ENCODE results near the gene SLC38A3.

Gene SLC38A3

DNA sequence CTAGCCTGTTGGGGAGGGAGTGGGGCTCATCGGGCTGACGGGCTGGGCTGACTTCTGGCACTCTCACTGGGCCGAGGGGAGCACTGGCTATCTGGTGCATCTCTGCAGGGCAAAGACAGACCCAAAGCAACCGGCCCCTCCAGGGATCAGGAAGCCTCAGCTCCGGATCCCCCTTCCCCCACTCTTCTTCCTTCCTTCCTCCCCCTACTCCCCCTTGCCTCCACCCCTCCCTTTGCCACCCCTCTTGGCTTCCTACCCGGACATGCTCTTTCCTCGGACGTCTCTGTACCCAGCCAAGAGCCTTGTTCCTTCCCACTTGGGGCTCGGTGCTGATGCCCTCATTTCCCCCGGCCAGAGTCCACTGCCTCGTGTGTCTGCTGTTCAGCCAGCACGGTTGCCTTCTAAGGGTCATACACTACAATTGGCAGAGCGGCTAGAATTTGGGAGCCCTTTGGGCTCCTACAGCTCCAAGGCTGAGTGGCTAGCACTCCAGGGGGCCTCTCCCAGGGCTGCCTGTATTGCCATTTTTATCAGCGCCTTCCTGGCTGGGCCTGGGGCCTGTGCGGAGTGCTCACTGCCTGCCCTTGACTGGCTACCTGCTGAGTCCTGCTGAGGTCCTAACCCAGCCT lies 39.0 kb upstream of the SLC38A3 start:
- H3K27ac Mint-ChIP-seq, result no peak overlapping the region
- H3K4me3 Mint-ChIP-seq, result no peak overlapping the region
- H3K36me3 Mint-ChIP-seq (ENCODE audit: low read depth), result no peaks in the 10 kb centered on the region
- H3K27me3 Mint-ChIP-seq, result no peaks in the 10 kb centered on the region
- no peaks in the 10 kb centered on the region for H3K9me3 Mint-ChIP-seq
- no peaks in the 10 kb centered on the region for H3K4me1 Mint-ChIP-seq (ENCODE audit: low read depth)

DNA sequence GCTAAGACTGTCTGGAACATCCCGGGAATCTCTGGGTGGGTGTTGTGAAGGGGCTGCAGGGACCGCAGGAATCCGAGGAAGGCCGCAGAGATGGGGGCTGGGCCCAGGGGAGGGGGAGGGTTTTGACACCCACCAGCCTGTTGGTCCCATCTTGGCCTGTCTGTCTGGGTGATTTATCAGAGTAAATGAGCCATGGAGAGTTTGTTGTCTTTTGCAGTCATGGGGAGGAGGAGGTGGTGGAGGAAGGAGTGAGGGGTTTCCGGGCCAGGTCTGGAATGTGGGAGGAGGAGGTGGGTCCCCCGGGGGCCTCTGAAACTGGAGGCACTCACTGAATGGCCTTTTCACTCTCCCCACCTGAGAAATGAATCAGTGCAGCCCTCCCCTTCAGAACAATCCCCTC lies 38.5 kb upstream of the SLC38A3 start:
- H3K4me3 Mint-ChIP-seq, result no peak overlapping the region
- H3K27me3 Mint-ChIP-seq, result no peaks in the 10 kb centered on the region
- H3K36me3 Mint-ChIP-seq (ENCODE audit: low read depth), result no peaks in the 10 kb centered on the region
- no peak overlapping the region for H3K27ac Mint-ChIP-seq
- no peaks in the 10 kb centered on the region for H3K4me1 Mint-ChIP-seq (ENCODE audit: low read depth)
- no peaks in the 10 kb centered on the region for H3K9me3 Mint-ChIP-seq

- H3K27me3 Mint-ChIP-seq, result no peaks in the 10 kb centered on the region
- no peaks in the 10 kb centered on the region for H3K9me3 Mint-ChIP-seq
- H3K4me3 Mint-ChIP-seq, result no peak overlapping the region
Measured at GRCh38 chr3:50167069-50167840, 37.8 kb upstream of the SLC38A3 start.

GRCh38 chr3:50167841-50168209 lies 37.2 kb upstream of the SLC38A3 start:
- Mint-ChIP-seq H3K4me3 (no peak overlapping the region), H3K27me3 (no peaks in the 10 kb centered on the region), H3K9me3 (no peaks in the 10 kb centered on the region), H3K36me3 (ENCODE audit: low read depth) (no peaks in the 10 kb centered on the region), H3K4me1 (ENCODE audit: low read depth) (no peaks in the 10 kb centered on the region), H3K27ac (no peak overlapping the region)

More at GRCh38 chr3:50167069-50167840, 37.8 kb upstream of the SLC38A3 start:
- H3K4me1 Mint-ChIP-seq (ENCODE audit: low read depth), result no peaks in the 10 kb centered on the region
- H3K36me3 Mint-ChIP-seq (ENCODE audit: low read depth), result no peaks in the 10 kb centered on the region
- H3K27ac Mint-ChIP-seq, result no peak overlapping the region

- H3K36me3 Mint-ChIP-seq (ENCODE audit: low read depth), result no peaks in the 10 kb centered on the region
- H3K9me3 Mint-ChIP-seq, result no peaks in the 10 kb centered on the region
- no peaks in the 10 kb centered on the region for H3K4me1 Mint-ChIP-seq (ENCODE audit: low read depth)
- no peaks in the 10 kb centered on the region for H3K27me3 Mint-ChIP-seq
- no peak overlapping the region for H3K4me3 Mint-ChIP-seq
- H3K27ac Mint-ChIP-seq, result no peak overlapping the region
Measured at GRCh38 chr3:50168388-50168787, 36.7 kb upstream of the SLC38A3 start.

DNA sequence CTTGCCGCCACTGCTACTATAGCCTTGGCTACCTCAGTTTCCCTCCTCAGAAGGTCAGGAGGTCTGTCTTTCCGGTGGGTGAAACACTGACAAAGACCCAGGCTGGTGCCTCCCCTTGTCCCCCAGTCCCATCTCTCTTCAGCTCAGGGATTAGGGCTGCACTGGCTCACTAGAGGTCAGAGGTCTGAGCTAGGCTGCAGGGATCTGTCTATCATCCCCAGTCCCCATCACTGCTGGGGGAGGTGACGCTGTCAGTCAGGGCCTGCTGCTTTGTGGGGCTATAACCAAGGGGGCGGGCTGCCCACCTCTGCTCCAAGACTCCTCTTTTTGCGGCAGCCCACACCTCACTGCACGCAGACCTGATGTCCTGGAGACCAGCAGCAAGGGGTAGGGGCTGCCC lies 36.3 kb upstream of the SLC38A3 start:
- no peak overlapping the region for H3K27ac Mint-ChIP-seq
- H3K9me3 Mint-ChIP-seq, result no peaks in the 10 kb centered on the region
- H3K27me3 Mint-ChIP-seq, result no peaks in the 10 kb centered on the region
- no peak overlapping the region for H3K4me3 Mint-ChIP-seq
- H3K4me1 Mint-ChIP-seq (ENCODE audit: low read depth), result no peaks in the 10 kb centered on the region
- H3K36me3 Mint-ChIP-seq (ENCODE audit: low read depth), result no peaks in the 10 kb centered on the region

DNA sequence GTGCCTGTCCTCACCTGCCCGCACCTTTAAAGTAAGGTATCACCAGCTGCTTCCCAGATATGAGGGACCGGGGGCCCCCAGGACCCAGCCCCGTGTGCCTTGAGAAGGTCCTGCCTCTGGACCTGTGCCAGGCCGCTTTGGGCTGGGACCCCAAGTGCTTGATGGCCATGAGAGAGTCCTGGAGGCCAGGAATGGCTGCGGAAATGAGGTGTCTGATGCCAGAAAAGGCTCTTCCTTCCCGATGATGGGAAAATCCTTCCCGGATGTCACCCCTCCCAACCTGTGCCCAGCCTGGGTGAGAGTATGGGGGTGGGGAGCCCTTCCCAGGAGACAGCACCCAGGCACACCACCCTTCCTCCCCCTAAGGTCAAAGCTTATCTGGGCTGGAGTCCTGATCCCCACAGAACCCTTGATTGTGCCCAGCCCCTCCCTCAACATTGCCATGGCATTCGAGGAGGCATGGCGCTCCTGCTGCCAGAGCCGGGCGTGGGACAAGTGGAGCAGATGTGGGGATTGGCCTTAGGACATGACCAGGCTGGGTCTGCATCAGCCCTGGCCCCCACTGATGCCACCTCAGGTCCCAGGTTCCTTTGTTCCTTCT lies 35.7 kb upstream of the SLC38A3 start:
- Mint-ChIP-seq H3K4me1 (ENCODE audit: low read depth) (no peaks in the 10 kb centered on the region), H3K27ac (no peak overlapping the region)

GRCh38 chr3:50169858-50170257 lies 35.2 kb upstream of the SLC38A3 start:
- no peak overlapping the region for H3K27ac Mint-ChIP-seq
- H3K4me1 Mint-ChIP-seq (ENCODE audit: low read depth), result no peaks in the 10 kb centered on the region
- no peaks in the 10 kb centered on the region for H3K36me3 Mint-ChIP-seq (ENCODE audit: low read depth)
- no peaks in the 10 kb centered on the region for H3K27me3 Mint-ChIP-seq
- no peak overlapping the region for H3K4me3 Mint-ChIP-seq
- no peaks in the 10 kb centered on the region for H3K9me3 Mint-ChIP-seq

More for the DNA sequence above, 35.7 kb upstream of the SLC38A3 start:
- no peaks in the 10 kb centered on the region for H3K36me3 Mint-ChIP-seq (ENCODE audit: low read depth)
- no peaks in the 10 kb centered on the region for H3K9me3 Mint-ChIP-seq
- no peaks in the 10 kb centered on the region for H3K27me3 Mint-ChIP-seq
- H3K4me3 Mint-ChIP-seq, result no peak overlapping the region

DNA sequence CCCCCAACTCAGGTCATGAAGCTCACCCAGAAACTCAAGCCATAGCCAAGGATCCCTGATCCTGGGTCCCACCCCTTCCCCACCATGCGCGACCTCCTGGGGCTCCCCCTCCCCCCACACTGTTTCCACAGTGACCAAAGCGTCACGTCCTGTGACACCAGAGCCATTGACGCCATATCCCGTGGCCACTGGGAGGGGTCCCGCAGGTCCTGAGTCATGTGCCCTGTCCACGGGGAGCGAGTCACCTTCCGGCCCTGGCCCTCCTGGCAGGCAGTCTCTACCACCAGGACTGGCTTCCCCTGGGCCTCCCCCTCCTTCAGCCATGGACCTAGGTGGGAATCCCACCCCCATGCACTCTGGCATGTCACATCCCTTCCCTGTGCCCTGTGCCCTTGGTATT lies 34.4 kb upstream of the SLC38A3 start:
- H3K4me1 Mint-ChIP-seq (ENCODE audit: low read depth), result no peaks in the 10 kb centered on the region
- no peaks in the 10 kb centered on the region for H3K27me3 Mint-ChIP-seq
- no peak overlapping the region for H3K4me3 Mint-ChIP-seq
- H3K36me3 Mint-ChIP-seq (ENCODE audit: low read depth), result no peaks in the 10 kb centered on the region
- no peaks in the 10 kb centered on the region for H3K9me3 Mint-ChIP-seq
- H3K27ac Mint-ChIP-seq, result no peak overlapping the region

DNA sequence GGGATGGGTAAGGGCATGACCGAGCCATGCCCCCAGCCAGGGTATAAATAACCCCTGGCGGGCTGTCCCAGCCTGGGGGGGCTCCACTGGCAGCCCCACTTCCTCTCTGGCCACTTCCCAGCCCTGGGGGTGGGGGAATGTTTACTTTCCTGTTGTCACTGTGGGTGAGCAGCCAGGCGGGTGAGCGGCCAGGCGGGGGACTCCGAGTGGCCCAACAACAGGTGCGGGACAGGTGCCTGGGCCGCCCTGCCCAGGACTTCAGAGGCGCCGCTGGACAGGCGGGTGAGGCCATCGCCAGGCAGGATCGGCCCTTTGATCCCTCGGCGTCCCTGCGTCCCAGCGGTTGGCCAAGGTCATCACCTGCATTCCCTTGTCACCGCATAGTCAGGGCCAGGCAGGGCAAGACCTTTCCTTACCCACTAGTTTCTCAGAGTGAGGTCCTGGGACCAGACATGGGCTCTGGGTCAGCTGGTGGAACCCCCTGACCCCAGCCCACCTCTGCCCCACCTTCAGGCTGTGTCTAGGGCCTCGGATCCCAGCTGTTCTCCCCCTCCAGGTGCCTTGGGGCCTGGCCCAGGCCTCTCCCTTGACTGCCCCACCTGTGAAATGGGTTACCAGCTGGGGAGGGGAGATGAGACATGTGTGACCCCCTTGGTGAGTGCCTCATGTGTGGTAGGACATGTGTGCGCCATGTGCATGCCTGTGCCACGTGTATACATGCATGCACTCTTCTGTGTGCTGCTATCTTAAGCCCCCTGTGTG lies 33.4 kb upstream of the SLC38A3 start:
- no peaks in the 10 kb centered on the region for H3K36me3 Mint-ChIP-seq (ENCODE audit: low read depth)
- H3K4me1 Mint-ChIP-seq (ENCODE audit: low read depth), result no peaks in the 10 kb centered on the region
- H3K9me3 Mint-ChIP-seq, result no peaks in the 10 kb centered on the region
- no peaks in the 10 kb centered on the region for H3K27me3 Mint-ChIP-seq
- H3K4me3 Mint-ChIP-seq, result no peak overlapping the region
- no peak overlapping the region for H3K27ac Mint-ChIP-seq

DNA sequence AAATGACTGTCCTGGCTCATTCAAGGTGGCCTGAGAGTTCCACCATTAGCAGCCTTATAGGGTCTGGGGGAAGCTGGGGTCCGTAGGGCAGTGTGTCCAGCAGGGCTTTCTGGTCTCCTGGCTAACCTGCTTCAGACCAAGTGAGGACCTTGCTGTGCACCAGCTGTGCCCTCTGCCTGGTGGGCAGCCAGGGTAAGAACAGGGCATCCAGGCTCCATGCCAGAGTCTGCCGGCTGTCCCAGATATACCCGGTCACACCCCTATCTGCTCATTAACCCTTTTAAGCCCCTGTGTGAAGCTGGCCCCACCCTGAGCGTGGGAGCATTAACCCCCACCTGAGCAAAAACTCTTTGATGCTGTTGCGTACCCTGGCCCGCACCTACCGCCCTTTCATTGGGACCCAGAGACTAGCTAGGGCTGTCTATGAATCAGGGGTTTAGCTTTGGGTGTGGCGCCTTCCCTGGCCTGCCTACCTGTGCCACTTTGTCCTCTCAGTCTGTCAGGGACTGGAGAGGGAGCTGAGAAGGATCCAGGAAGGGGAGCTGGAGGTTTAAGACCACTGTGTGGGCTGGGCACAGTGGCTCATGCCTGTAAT lies 32.3 kb upstream of the SLC38A3 start:
- no peak overlapping the region for H3K4me3 Mint-ChIP-seq
- no peaks in the 10 kb centered on the region for H3K27me3 Mint-ChIP-seq
- no peak overlapping the region for H3K27ac Mint-ChIP-seq
- H3K36me3 Mint-ChIP-seq (ENCODE audit: low read depth), result no peaks in the 10 kb centered on the region
- H3K9me3 Mint-ChIP-seq, result no peaks in the 10 kb centered on the region
- H3K4me1 Mint-ChIP-seq (ENCODE audit: low read depth), result no peaks in the 10 kb centered on the region

GRCh38 chr3:50173685-50174516 lies 31.2 kb upstream of the SLC38A3 start:
- H3K4me1 Mint-ChIP-seq (ENCODE audit: low read depth), result no peaks in the 10 kb centered on the region
- H3K4me3 Mint-ChIP-seq, result no peak overlapping the region
- H3K27ac Mint-ChIP-seq, result no peak overlapping the region
- H3K27me3 Mint-ChIP-seq, result no peaks in the 10 kb centered on the region
- H3K36me3 Mint-ChIP-seq (ENCODE audit: low read depth), result no peaks in the 10 kb centered on the region
- H3K9me3 Mint-ChIP-seq, result no peaks in the 10 kb centered on the region

DNA sequence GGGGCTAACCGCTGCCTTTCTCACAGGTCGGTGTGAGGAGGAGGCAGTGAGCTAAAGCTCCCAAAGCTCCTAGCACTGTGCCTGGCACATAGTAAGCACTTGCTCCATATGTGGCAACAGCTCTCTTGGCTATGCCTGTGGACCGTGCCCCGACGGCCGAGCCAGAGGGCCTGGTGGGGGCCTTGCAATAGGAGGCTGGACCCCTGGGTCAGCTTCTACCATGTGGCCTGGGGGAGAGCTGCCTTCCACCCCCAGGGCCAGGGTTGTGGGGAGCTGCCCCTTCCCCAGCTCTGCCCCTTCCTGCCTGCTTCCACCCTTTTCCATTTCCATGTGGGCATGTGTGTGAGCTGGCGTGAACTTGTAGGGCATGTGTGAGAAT lies 30.6 kb upstream of the SLC38A3 start:
- no peaks in the 10 kb centered on the region for H3K27me3 Mint-ChIP-seq
- H3K4me3 Mint-ChIP-seq, result no peak overlapping the region
- no peaks in the 10 kb centered on the region for H3K36me3 Mint-ChIP-seq (ENCODE audit: low read depth)
- H3K4me1 Mint-ChIP-seq (ENCODE audit: low read depth), result no peaks in the 10 kb centered on the region
- no peaks in the 10 kb centered on the region for H3K9me3 Mint-ChIP-seq
- no peak overlapping the region for H3K27ac Mint-ChIP-seq

DNA sequence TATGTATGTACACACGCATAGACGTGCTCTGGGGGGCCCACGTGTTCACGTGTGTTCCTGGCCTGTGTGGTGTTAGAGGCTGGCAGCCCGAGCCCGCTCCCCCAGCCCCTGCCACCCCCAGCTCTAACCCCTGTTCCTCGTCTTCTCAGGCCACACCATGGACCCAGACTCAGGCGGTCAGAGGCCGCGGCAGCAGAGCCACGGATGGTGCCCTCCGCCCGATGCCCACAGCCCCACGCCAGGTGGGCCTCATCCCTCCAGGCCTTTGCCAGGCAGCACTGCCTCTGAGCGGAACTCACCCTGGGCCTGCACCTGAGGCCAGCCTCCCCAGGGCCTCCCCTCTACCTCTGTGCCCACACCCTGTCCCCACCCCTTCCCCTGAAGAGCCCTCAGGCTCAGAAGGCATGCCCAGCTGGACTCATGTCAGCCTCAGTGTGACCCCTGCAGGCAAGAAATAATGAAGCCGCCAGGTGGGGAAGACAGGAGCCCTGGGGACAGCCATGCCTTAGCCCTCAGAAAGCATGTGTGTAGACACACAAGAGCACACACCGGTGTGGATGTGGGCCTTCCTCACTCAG lies 30.0 kb upstream of the SLC38A3 start:
- H3K4me1 Mint-ChIP-seq (ENCODE audit: low read depth), result no peaks in the 10 kb centered on the region

More for the DNA sequence above, 30.0 kb upstream of the SLC38A3 start:
- Mint-ChIP-seq H3K9me3 (no peaks in the 10 kb centered on the region), H3K36me3 (ENCODE audit: low read depth) (no peaks in the 10 kb centered on the region), H3K4me3 (no peak overlapping the region), H3K27ac (no peak overlapping the region), H3K27me3 (no peaks in the 10 kb centered on the region)

Measured in stimulated activated naive CD8-positive, alpha-beta T cell treated with anti-CD3 and anti-CD28 coated beads, Interleukin-15, Interleukin-2, amounts not matched to agents 100 ng/mL and 50 ng/mL, for 24 hours (primary cell).